ACHN (cell line): ENCODE results near the gene BAHD1.
"Not testable (repeated sequence)": the region's sequence is repeated elsewhere in the genome, so short reads cannot be mapped to it uniquely, and the experiment has no call there.

Source experiments
- DNase-seq: peaks from one replicate; pipeline ENCODE4 v3.0.0-alpha.2; 2015
- in situ Hi-C: cut with HindIII; loops from 2 replicates; pipeline ENCODE4 v1.10.0; 2017; ENCODE audit warnings: low sequenced_read_pairs, low pct_ligation_motif_present, low pct_unique_long_range_greater_than_20kb

BAHD1 gene

DNA sequence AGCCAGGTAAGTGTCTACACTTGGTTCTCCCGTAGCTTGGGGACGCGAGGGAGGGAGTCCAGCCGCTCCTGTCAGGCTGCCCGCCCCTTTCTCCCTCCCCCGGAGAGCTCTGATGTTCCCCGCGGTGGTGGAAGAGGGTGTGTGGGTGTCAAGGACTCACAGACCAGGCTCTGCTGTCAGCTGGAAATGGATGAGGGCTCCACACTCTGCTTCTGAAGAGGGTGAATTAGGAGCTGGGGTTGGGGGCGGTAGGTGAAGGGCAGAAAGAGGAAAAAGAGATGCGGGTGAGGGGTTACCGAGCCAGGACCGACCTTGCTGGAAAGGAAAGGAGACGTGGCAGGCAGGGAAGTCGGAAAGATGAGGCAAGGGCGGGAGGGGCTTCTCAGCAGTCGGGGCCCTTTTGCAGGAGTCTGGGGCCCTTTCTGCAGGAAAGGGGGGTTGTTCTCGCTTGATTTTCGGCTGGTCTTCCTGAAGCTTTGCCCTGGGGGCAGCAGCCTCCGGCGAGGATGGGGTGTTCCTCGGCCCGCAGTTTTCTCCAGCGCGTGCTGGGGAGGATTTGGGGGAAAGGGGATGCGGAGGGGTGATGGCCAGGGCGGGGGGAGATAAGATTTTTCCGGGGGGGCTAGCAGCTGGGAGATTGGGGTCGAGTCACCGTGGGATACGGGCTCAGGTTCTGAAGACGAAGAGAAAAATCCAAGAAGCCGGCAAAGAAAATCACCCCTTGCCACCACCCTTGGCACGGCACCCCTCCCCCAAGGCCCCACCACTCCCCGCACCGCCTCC lies 602 bp upstream of the BAHD1 start:
- peak; percentile 41 for DNase-seq
- in situ Hi-C loops, result no loop called here

- DNase-seq, result peak; percentile 14
- in situ Hi-C loops, result no loop called here
Measured at GRCh38 chr15:40441565-40442531, 1.1 kb downstream of the BAHD1 start.

GRCh38 chr15:40443255-40443654 lies 2.5 kb downstream of the BAHD1 start:
- in situ Hi-C loops, result no loop called here
- no peak for DNase-seq

GRCh38 chr15:40443846-40444245 lies 3.1 kb downstream of the BAHD1 start:
- in situ Hi-C loops, result no loop called here
- DNase-seq, result no peak

- no peak for DNase-seq
- in situ Hi-C loops, result no loop called here
Measured at GRCh38 chr15:40444736-40445135, 4.0 kb downstream of the BAHD1 start.

- in situ Hi-C loops, result no loop called here
- no peak for DNase-seq
Measured at GRCh38 chr15:40445421-40445922, 4.7 kb downstream of the BAHD1 start.

DNA sequence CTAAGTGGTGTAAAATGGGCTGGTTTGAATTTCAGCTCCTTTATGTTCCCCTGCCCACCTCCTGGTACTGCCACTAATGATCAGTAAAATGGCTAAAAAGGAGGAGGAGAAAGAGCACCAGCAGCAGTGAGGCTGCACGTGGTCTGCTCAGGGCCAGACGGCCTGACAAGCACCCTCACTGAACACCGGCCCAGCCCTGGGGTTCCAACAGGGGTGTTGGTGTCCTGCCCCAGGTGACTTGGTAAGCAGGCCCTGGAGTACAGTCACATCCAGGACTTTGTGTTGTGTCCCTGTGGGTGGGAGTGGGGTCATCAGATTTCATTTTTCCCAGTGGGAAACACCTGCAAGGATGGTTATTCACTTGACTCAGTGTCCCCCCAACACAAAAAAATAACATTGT lies 5.4 kb downstream of the BAHD1 start:
- in situ Hi-C loops, result no loop called here
- DNase-seq, result no peak

- in situ Hi-C loops, result no loop called here
- DNase-seq, result no peak
Measured at GRCh38 chr15:40448354-40448753, 7.6 kb downstream of the BAHD1 start.

GRCh38 chr15:40449275-40449674 lies 8.5 kb downstream of the BAHD1 start:
- DNase-seq, result peak; percentile 34
- in situ Hi-C loops, result no loop called here

- in situ Hi-C loops, result no loop called here
- DNase-seq, result no peak
Measured at GRCh38 chr15:40450047-40450446, 9.3 kb downstream of the BAHD1 start.

DNA sequence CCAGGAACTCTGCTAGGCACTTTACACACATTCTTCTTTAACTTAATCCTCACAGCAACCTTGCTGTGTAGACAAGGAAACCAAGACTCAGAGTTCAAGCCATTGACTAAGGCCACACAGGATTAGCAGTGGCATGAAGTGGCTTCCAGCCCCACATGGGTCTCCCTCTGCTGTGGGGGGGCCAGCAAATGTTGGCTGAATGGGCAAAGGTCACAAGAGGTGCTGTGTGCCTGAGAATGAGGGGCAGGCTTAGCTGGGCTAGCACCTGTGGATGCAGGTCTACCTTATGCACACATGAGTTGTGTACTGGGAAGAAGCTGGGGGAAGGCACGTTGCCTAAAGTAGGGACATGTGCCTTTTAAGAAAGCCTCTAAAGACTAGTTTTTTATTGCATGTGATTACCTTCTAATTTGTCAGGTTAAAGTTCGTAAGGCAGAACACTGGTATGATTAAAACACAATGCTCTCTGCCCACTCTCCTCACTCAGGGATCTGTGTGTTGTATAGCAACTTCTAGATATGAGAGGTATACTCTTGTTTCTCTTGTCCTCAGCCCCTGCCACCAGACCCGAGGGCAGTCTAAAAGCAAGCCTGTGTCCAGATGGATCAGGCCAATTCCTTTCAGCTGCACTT lies 10.9 kb downstream of the BAHD1 start:
- no peak for DNase-seq
- in situ Hi-C loops, result no loop called here

GRCh38 chr15:40452296-40453090 lies 11.7 kb downstream of the BAHD1 start:
- DNase-seq, result no peak
- in situ Hi-C loops, result no loop called here

GRCh38 chr15:40453941-40454340 lies 13.2 kb downstream of the BAHD1 start:
- in situ Hi-C loops, DNase-seq: not testable (repeated sequence)

DNA sequence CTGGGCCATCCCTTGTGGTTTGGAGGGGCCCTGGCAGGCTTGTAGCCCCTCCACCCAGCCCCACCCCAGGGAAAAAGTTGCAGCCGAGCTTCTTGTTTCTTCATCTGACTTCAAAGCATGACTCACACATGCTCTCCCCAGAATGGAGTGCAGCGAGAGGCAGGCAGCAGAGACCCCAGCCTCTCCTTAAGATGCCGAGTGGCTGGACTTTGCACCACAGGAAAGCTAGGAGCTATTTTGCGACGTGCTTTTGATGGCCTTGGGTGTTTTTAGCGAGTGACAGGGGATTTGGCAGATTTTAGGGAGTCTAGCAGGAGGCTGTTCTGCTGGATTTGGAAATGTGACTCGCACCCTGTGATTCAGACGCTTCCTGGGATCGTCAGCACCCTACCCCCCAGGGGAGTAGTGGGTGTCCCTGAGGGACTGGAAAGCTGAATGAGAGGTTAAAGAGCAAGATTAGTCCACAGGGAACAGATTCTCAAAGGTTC lies 14.2 kb downstream of the BAHD1 start:
- peak; percentile 26 for DNase-seq

GRCh38 chr15:40456299-40456712 lies 15.6 kb downstream of the BAHD1 start:
- in situ Hi-C loops, result no loop called here
- no peak for DNase-seq

More for the DNA sequence above, 14.2 kb downstream of the BAHD1 start:
- in situ Hi-C loops, result no loop called here

DNA sequence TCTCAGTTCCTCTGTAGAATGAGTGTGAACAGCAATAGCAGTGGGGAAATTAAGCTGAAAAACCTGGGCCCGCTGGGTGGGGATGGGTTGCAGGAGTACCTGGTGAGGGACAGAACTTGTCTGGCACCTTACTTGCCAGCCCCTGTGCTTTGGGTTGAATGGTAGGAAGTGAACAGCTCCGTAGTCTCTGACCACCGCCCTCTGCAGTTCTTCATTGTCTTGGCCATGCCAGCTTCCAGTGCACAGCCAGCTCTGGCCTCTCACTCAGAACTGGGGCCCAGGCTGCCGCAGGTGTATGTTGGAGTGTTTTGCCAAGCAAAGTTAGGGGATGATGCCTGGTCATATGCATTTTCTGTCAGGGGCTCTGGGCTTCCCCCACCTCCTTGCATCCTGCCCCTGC lies 16.0 kb downstream of the BAHD1 start:
- in situ Hi-C loops, result no loop called here
- DNase-seq, result no peak

- no peak for DNase-seq
- in situ Hi-C loops, result no loop called here
Measured at GRCh38 chr15:40458495-40459371, 18.0 kb downstream of the BAHD1 start.
